ENCODE results near the gene PEMT. TPM values are rescaled to one million over a fixed set of nuclear protein-coding genes. Genes with fewer than 3 reads are reported as not detected.

The PEMT gene
- total and polyA plus RNA-seq, 2 of the 4 experiments (the other 2 are of a cell fraction) = 23.3 to 49.5 TPM

GRCh38 chr17:17528696-17529652, 62.5 kb downstream of the PEMT start:
- no peak for ATAC-seq (ENCODE audit: low read depth)

More at GRCh38 chr17:17528696-17529652, 62.5 kb downstream of the PEMT start:
- Histone ChIP-seq H2AFZ (replicated peaks; ENCODE audit: low read length, poor library complexity) (no peak overlapping the region), H3K4ac (ENCODE audit: low read depth, low read length) (no peak overlapping the region), H3K23ac (ENCODE audit: low read depth, low read length) (no peak overlapping the region), H2BK20ac (ENCODE audit: low read depth, low read length) (no peak overlapping the region), H3K4me1 (ENCODE audit: control insufficient read depth, insufficient read depth, low read length) (no peaks in the 10 kb centered on the region), H2BK5ac (ENCODE audit: low read depth, low read length, poor library complexity, severe bottlenecking) (no peak overlapping the region), H3K18ac (ENCODE audit: low read depth, low read length) (no peak overlapping the region), H3K27me3 (ENCODE audit: control insufficient read depth, insufficient read depth, low read length) (no peaks in the 10 kb centered on the region; the same call in 1 of the 2 replicates), H3K9me1 (ENCODE audit: insufficient read depth, low read length) (no peaks in the 10 kb centered on the region), H2BK120ac (ENCODE audit: low read depth, low read length) (no peak overlapping the region), H3K27ac (ENCODE audit: insufficient read depth, low read length) (no peak overlapping the region), H4K5ac (ENCODE audit: low read depth, low read length) (no peak overlapping the region), H3K9ac (ENCODE audit: low read depth, low read length) (no peak overlapping the region), H4K91ac (ENCODE audit: insufficient read depth, low read depth, low read length) (no peak overlapping the region), H3K9me3 (ENCODE audit: control insufficient read depth, insufficient read depth, low read length) (no peaks in the 10 kb centered on the region), H2AK9ac (replicated peaks; ENCODE audit: low read depth, low read length, poor library complexity) (no peak overlapping the region), H3K36me3 (ENCODE audit: control insufficient read depth, insufficient read depth, low read length) (no peaks in the 10 kb centered on the region), H4K8ac (ENCODE audit: low read depth in 2 of 2, low read length in 2 of 2) (no peak overlapping the region), H3K14ac (replicated peaks; ENCODE audit: low read depth, low read length) (no peak overlapping the region), H2BK15ac (ENCODE audit: low read depth, low read length) (no peak overlapping the region), H3K56ac (ENCODE audit: extremely low read depth, insufficient read depth, low read length) (no peak overlapping the region), H3K79me1 (ENCODE audit: low read depth in 1 of 2, low read length in 2 of 2) (0 out of 4 replicates have a peak, but pooled peaks cover 0 to 3% of the 10 kb centered on the region in 2 experiments), H3K4me3 (ENCODE audit: insufficient read depth, low read depth, low read length) (no peak overlapping the region), H3K4me2 (ENCODE audit: low read depth, low read length) (no peak overlapping the region), H4K20me1 (ENCODE audit: insufficient read depth, low read length) (no peaks in the 10 kb centered on the region; the same call in 1 of the 2 replicates), H2AK5ac (ENCODE audit: low read depth, low read length) (no peak overlapping the region)
- WGBS, 2 experiments (ENCODE audit: extremely low coverage in 2 of 2, insufficient read length in 1 of 2) = 87% methylated on average over 10 of the region's 22 CpGs; no CpG with 5 or more reads in 1 of the 2 experiments
- no TSS peak for BruUV-seq (replicated peaks)
- ChIA-PET CTCF (no interaction called here), POLR2A (ENCODE audit: unreplicated experiment) (no interaction called here)
- dilution Hi-C loops (cut with HindIII; ENCODE audit: low sequenced_read_pairs, unreplicated experiment) (no loop called here), intact Hi-C loops (cut with micrococcal nuclease) (no loop called here), in situ Hi-C loops (cut with MboI; ENCODE audit: low sequenced_read_pairs) (no loop called here)
- TF ChIP-seq SMC3 (IDR thresholded peaks at IDR 0.05; ENCODE audit: low read depth, low read length) = no peak
- TF ChIP-seq CHD1 (IDR thresholded peaks at IDR 0.05; ENCODE audit: low read depth, low read length) = no peak
- TF ChIP-seq BHLHE40 (IDR thresholded peaks at IDR 0.05; ENCODE audit: low read depth, low read length) = no peak
- no peak for TF ChIP-seq MAZ (IDR thresholded peaks at IDR 0.05; ENCODE audit: borderline replicate concordance, low read depth, low read length)
- no peak for TF ChIP-seq ELK1 (IDR thresholded peaks at IDR 0.05; ENCODE audit: borderline replicate concordance, low read depth, low read length)
- no peak for DNase-seq

Measured in IMR-90 (cell line).